ENCODE data around the gene KATNA1.

KATNA1 gene

DNA sequence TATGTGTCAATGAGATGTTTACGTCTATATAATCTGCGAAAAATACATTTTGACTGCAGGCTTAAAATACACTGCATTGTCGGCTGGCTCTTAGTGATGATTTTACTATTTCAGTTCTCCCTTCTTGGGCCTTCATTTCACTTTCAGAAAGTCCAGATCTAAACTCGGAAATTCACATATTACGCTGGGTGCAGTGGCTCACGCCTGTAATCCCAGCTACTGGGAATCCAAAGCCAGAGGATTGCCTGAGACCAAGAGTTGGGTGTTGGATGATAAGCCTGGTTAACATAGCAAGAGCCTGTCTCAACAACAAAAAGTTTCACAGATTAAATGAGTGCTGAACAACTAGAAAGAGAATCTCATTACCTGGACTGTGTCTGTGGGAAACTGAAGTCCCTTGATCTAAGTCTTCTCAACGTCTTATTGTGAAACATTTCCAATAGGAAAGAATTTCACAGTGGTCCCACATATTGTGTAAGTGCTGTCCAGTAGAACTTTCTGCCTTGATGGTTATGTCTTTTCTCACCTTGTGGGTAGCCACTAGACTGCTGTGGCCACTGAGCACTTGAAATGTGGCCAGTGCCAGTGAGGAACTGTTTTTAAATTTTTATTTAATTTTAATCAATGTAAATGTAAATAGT, 80.4 kb downstream of the KATNA1 start:
- FAIRE-seq (no peak), DNase-seq (ENCODE audit: insufficient read length, low spot score) (no peak)
- no peak for TF ChIP-seq POLR2A (IDR thresholded peaks at IDR 0.05; ENCODE audit: low read depth, low read length)

- no peak for FAIRE-seq
- TF ChIP-seq POLR2A (IDR thresholded peaks at IDR 0.05; ENCODE audit: low read depth, low read length): no peak
- no peak for DNase-seq (ENCODE audit: insufficient read length, low spot score)
Observed at GRCh38 chr6:149567194-149567586, 81.3 kb downstream of the KATNA1 start.

GRCh38 chr6:149566410-149567193, 81.9 kb downstream of the KATNA1 start:
- FAIRE-seq (no peak), DNase-seq (ENCODE audit: insufficient read length, low spot score) (peak; percentile 23)
- TF ChIP-seq POLR2A (IDR thresholded peaks at IDR 0.05; ENCODE audit: low read depth, low read length): 0 out of 2 replicates have a peak, but pooled peaks have one; percentile 38

GRCh38 chr6:149565527-149566409, 82.7 kb downstream of the KATNA1 start, which contains the start of gene GINM1:
Gene GINM1, plus strand, starts transcription at chr6:149566375. Its CDS starts 40 bp downstream, at chr6:149566415.
- TF ChIP-seq POLR2A (IDR thresholded peaks at IDR 0.05; ENCODE audit: low read depth, low read length): no peak
- DNase-seq (ENCODE audit: insufficient read length, low spot score) (peak; percentile 75), FAIRE-seq (no peak)

DNA sequence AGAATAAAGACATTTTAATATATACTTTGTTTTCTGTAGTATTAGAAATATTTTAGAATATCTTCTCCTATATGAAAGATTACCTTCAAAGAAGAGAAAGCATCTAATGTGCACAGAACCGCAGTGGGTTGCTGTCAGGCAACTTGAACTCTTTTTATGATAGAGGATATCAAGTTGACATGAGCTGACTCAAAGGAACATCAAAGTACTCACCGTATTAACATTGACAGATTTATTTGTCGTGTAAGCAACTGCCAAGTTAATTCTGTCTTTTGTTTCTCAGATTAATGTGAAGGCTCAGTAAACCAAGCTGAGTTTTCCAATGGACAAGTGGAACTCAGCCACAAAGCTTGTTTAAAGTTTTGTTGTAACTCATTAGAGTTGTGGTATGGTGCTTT, 84.6 kb downstream of the KATNA1 start:
- FAIRE-seq: no peak
- DNase-seq (ENCODE audit: insufficient read length, low spot score): no peak
- no peak for TF ChIP-seq POLR2A (IDR thresholded peaks at IDR 0.05; ENCODE audit: low read depth, low read length)

- peak; percentile 41 for DNase-seq (ENCODE audit: insufficient read length, low spot score)
- FAIRE-seq: no peak
- no peak for TF ChIP-seq POLR2A (IDR thresholded peaks at IDR 0.05; ENCODE audit: low read depth, low read length)
Observed at GRCh38 chr6:149563203-149563927, 85.1 kb downstream of the KATNA1 start.

DNA sequence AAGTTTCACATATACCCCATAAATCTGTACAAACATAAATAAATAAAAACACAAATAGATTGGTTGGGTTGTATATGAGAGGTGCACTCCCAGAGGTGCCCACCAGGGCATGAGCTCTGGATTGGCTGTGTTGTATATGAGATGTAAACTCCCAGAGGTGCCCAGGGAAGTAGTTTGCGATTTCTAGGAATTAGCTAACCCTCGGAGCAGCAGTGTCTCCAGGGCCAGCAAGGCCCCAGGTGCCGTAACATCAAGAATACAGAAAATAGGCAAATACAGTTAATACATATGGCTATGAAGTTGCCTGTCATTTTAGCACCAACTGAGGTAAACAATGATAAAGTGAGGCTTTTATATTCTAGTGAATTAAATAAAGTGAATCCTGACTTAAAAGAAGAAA, 87.8 kb downstream of the KATNA1 start:
- FAIRE-seq (no peak), DNase-seq (ENCODE audit: insufficient read length, low spot score) (no peak)
- TF ChIP-seq POLR2A (IDR thresholded peaks at IDR 0.05; ENCODE audit: low read depth, low read length): no peak

GRCh38 chr6:149559389-149559788, 89.1 kb downstream of the KATNA1 start:
- TF ChIP-seq POLR2A (IDR thresholded peaks at IDR 0.05; ENCODE audit: low read depth, low read length): no peak
- FAIRE-seq (no peak), DNase-seq (ENCODE audit: insufficient read length, low spot score) (no peak)

- TF ChIP-seq POLR2A (IDR thresholded peaks at IDR 0.05; ENCODE audit: low read depth, low read length): no peak
- no peak for DNase-seq (ENCODE audit: insufficient read length, low spot score)
- no peak for FAIRE-seq
Observed at GRCh38 chr6:149558029-149558428, 90.5 kb downstream of the KATNA1 start.

GRCh38 chr6:149551920-149552319, 96.6 kb downstream of the KATNA1 start:
- TF ChIP-seq POLR2A (IDR thresholded peaks at IDR 0.05; ENCODE audit: low read depth, low read length): no peak
- DNase-seq (ENCODE audit: insufficient read length, low spot score) (no peak), FAIRE-seq (no peak)

GRCh38 chr6:149545754-149546471, 102.6 kb downstream of the KATNA1 start, which contains the start of gene PPIL4:
Gene PPIL4, minus strand, starts transcription at chr6:149546043. Its CDS starts 38 bp downstream, at chr6:149546005.
- DNase-seq (ENCODE audit: insufficient read length, low spot score) (peak; percentile 52), FAIRE-seq (no peak)
- TF ChIP-seq POLR2A (IDR thresholded peaks at IDR 0.05; ENCODE audit: low read depth, low read length): peak; percentile 78

- no peak for TF ChIP-seq POLR2A (IDR thresholded peaks at IDR 0.05; ENCODE audit: low read depth, low read length)
- FAIRE-seq (no peak), DNase-seq (ENCODE audit: insufficient read length, low spot score) (no peak)
Observed at GRCh38 chr6:149545258-149545753, 103.2 kb downstream of the KATNA1 start.

Measured in H54 (cell line).